Heart right ventricle (tissue), 16 donors: ENCODE data around the gene POLK. TPM values are rescaled to one million over a fixed set of nuclear protein-coding genes. Genes with fewer than 3 reads are reported as not detected.

Experiments
- ATAC-seq, 8 donors: fragments of 200-7000 bp; cut with Tn5 transposase; one replicate each; pipeline ENCODE4 v1.9.1; 2020; ENCODE audit warnings: mild to moderate bottlenecking in 8 of 8, moderate library complexity in 8 of 8, moderate number of reproducible peaks in 1 of 8
- DNase-seq, 2 donors: peaks; one replicate each; pipeline ENCODE4 v3.0.0-alpha.2; 2020
- H3K27ac ChIP-seq, 10 donors: fragments of 200-600 bp; sonication (generic) in 2 of 10; one replicate each; pipeline versions ENCODE4 v1.5.0 to v1.8.0; 2020 to 2022; ENCODE audit warnings: mild to moderate bottlenecking in 3 of 10
- H3K27me3 ChIP-seq, 7 donors: fragments of 200-600 bp; one replicate each; pipeline ENCODE4 v1.8.0; 2021 to 2022; ENCODE audit warnings: mild to moderate bottlenecking in 2 of 7
- H3K36me3 ChIP-seq, 9 donors: fragments of 200-600 bp; sonication (generic) in 1 of 9; one replicate each; pipeline versions ENCODE4 v1.5.0 to v1.8.0; 2020 to 2022; ENCODE audit warnings: mild to moderate bottlenecking in 2 of 9
- H3K4me1 ChIP-seq, 9 donors: fragments of 200-600 bp; sonication (generic) in 1 of 9; one replicate each; pipeline versions ENCODE4 v1.5.0 to v1.8.0; 2020 to 2022; ENCODE audit warnings: mild to moderate bottlenecking in 4 of 9
- H3K4me3 ChIP-seq, 10 donors: fragments of 200-600 bp; sonication (generic) in 2 of 10; one replicate each; pipeline versions ENCODE4 v1.5.0 to v1.8.0; 2020 to 2022; ENCODE audit warnings: mild to moderate bottlenecking in 7 of 10, moderate library complexity in 2 of 10
- H3K9me3 ChIP-seq, 11 donors: fragments of 200-600 bp in 10 of 11; sonication (generic) in 2 of 11; one replicate each; pipeline versions ENCODE4 v1.5.0 to v1.8.0; 2013 to 2022; ENCODE audit warnings: mild to moderate bottlenecking in 2 of 11, control low read depth in 1 of 11, moderate library complexity in 1 of 11
- CTCF ChIP-seq, 9 donors: fragments of 200-600 bp; sonication (generic) in 2 of 9; IDR thresholded peaks; one replicate each; pipeline versions ENCODE4 v1.5.0 to v1.8.0; 2021 to 2022; ENCODE audit warnings: antibody characterized with exemption in 9 of 9, mild to moderate bottlenecking in 5 of 9, moderate library complexity in 1 of 9
- WGBS, 2 donors: extraction: QIAGEN DNeasy Blood & Tissue Kit; methylation state at CpG; one replicate each; pipeline ENCODE4 v1.1.7; 2013; ENCODE audit warnings: inconsistent platforms in 1 of 2; 5-methylcytosine and 5-hydroxymethylcytosine counted together
- intact Hi-C, 10 donors: fragments of 100-400 bp; cut with DNase I; formaldehyde crosslinking; loops; one replicate each; pipeline versions ENCODE4 v1.11.1 to v1.14.2; 2022
- polyA plus RNA-seq, 2 donors: library from polyadenylated mRNA; stranded (reverse); fragments of 200-250 nt; gene quantifications; one replicate each; pipeline ENCODE4 v1.2.3, GENCODE V29; 2013
- total RNA-seq, 10 donors: library from RNA; stranded (reverse); fragmentation: NEBNext Ultra II Directional in 3 of 10; extraction: Animal tissue kit (Norgen Biotek cat#: 25700) in 3 of 10; gene quantifications; one replicate each; pipeline versions ENCODE4 v1.2.1 to v1.2.4, GENCODE V29; 2021 to 2023
- donor health status: Arrhythmogenic right ventricular cardiomyopathy.
- donor health status: ischemic (EF 13 %, LVEDD 7.1; RV severe dilation, severe dysfunction).
- donor health status: healthy with polysubstance abuse.
- donor health status: DM: no; HTN: yes; CAD: no.
- donor health status: DM: no; HTN: no; CAD: no.
- donor health status: ischemic (EF 25% LVEDD 6.9; RV normal size, moderate dysfunction).
- donor health status: ischemic (EF 25% LVEDD 5.7; RV mildly dilated, moderate dysfunction).
- donor health status: healthy.
- donor health status: DM: yes; HTN: yes; CAD: no.
- donor health status: Ischemic cardiomyopathy.
- donor health status: ischemic (EF 35%, LVEDD 5.7; RV mildly dilated, moderate dysfunction).
- donor health status: nonischemic (EF 11% LVEDD 7.7; RV severe dilation, severe dysfunction).
- donor health status: DM: yes; HTN: yes; CAD: no.
- donor health status: PGD.
- donor health status: ischemic (EF 29% LVEDD 5.4; RV normal size, mild dysfunction).
- donor health status: nonischemic (EF 23%, LVEDD 6.1; RV moderate dilation, normal function).

POLK gene
- total and polyA plus RNA-seq, 12 donors, result 4.0 to 27.2 (median 22.6) TPM

GRCh38 chr5:75509546-75509945, 2.1 kb upstream of the POLK start:
- intact Hi-C loops, result loop anchor here in 1 of 10 donors (10.0 kb wide), 1 partner anchor 155 kb away; no protein-coding TSS in a partner anchor
- 70 to 74% methylated on average over 4 of the region's 4 CpGs for WGBS, 2 donors
- H3K4me1 ChIP-seq, result peaks cover 0 to 54% (median 44%) of the 10 kb centered on the region in 9 donors

GRCh38 chr5:75509956-75510355, 1.7 kb upstream of the POLK start:
- H3K4me1 ChIP-seq, result peaks cover 0 to 55% (median 46%) of the 10 kb centered on the region in 9 donors
- H3K27me3 ChIP-seq, result no peaks in the 10 kb centered on the region
- peak overlapping the region in 7 of 10 donors; percentile 85 to 96 (median 94) for H3K27ac ChIP-seq
- intact Hi-C loops, result loop anchor here in 5 of 10 donors (5.0 to 10.0 kb wide), 8 partner anchors 42 to 175 kb away; partner anchors contain the start of gene HMGCR (in 2 of the 5)
- DNase-seq (no peak), ATAC-seq (no peak)
- H3K36me3 ChIP-seq, result peaks cover 0 to 10% (median 0%) of the 10 kb centered on the region in 9 donors
- H3K4me3 ChIP-seq, result peak overlapping the region; percentile 68 to 93 (median 86)
- WGBS, 2 donors, result 0% methylated on average over 1 of the region's 1 CpG
- TF ChIP-seq CTCF (IDR thresholded peaks at IDR 0.05), result no peak
- H3K9me3 ChIP-seq, result peaks cover 0 to 7% (median 0%) of the 10 kb centered on the region in 11 donors

More at GRCh38 chr5:75509546-75509945, 2.1 kb upstream of the POLK start:
- peaks cover 0 to 7% (median 0%) of the 10 kb centered on the region in 11 donors for H3K9me3 ChIP-seq
- H3K27ac ChIP-seq, result peak overlapping the region in 4 of 10 donors; percentile 93 to 95 (median 94)
- peak overlapping the region; percentile 23 to 93 (median 86) for H3K4me3 ChIP-seq
- DNase-seq (no peak), ATAC-seq (no peak)
- H3K27me3 ChIP-seq, result no peaks in the 10 kb centered on the region
- H3K36me3 ChIP-seq, result peaks cover 0 to 14% (median 0%) of the 10 kb centered on the region in 9 donors
- TF ChIP-seq CTCF (IDR thresholded peaks at IDR 0.05), result no peak

GRCh38 chr5:75510417-75510835, 1.3 kb upstream of the POLK start:
- peaks cover 0 to 7% (median 0%) of the 10 kb centered on the region in 11 donors for H3K9me3 ChIP-seq
- peak overlapping the region; percentile 68 to 93 (median 86) for H3K4me3 ChIP-seq
- intact Hi-C loops, result loop anchor here in 5 of 10 donors (5.0 to 10.0 kb wide), 7 partner anchors 42 to 176 kb away; partner anchors contain the start of gene HMGCR (in 2 of the 5)
- peak; percentile 11 to 54 (median 24) for ATAC-seq
- H3K36me3 ChIP-seq, result peaks cover 0 to 5% (median 0%) of the 10 kb centered on the region in 9 donors
- WGBS, 2 donors, result 0 to 1% methylated on average over 15 of the region's 15 CpGs
- peaks cover 0 to 55% (median 46%) of the 10 kb centered on the region in 9 donors for H3K4me1 ChIP-seq
- no peak for DNase-seq
- H3K27me3 ChIP-seq, result no peaks in the 10 kb centered on the region
- TF ChIP-seq CTCF (IDR thresholded peaks at IDR 0.05), result no peak
- H3K27ac ChIP-seq, result peak overlapping the region; percentile 84 to 96 (median 94)

GRCh38 chr5:75510836-75511434, 756 bp upstream of the POLK start:
- ATAC-seq, result peak; percentile 44 to 83 (median 62)

More at GRCh38 chr5:75510836-75511434, 756 bp upstream of the POLK start:
- peaks cover 0 to 7% (median 0%) of the 10 kb centered on the region in 11 donors for H3K9me3 ChIP-seq
- 0% methylated on average over 52 to 54 of the region's 54 CpGs for WGBS, 2 donors
- DNase-seq, result peak; percentile 38 to 52
- no peaks in the 10 kb centered on the region for H3K27me3 ChIP-seq
- peaks cover 0 to 55% (median 46%) of the 10 kb centered on the region in 9 donors for H3K4me1 ChIP-seq
- intact Hi-C loops, result loop anchor here in 5 of 10 donors (5.0 to 10.0 kb wide), 7 partner anchors 41 to 176 kb away; partner anchors contain the start of gene HMGCR (in 2 of the 5)
- H3K27ac ChIP-seq, result peak overlapping the region; percentile 84 to 96 (median 94)
- H3K36me3 ChIP-seq, result peaks cover 0 to under 1% (median 0%) of the 10 kb centered on the region in 9 donors
- TF ChIP-seq CTCF (IDR thresholded peaks at IDR 0.05), result no peak
- peak overlapping the region; percentile 68 to 93 (median 86) for H3K4me3 ChIP-seq
